MM.1S (cell line): ENCODE measurements around the gene MORN5.

Experiments used
- DNase-seq: peaks from one replicate; pipeline ENCODE4 v3.0.0-alpha.2; 2015
- H2AFZ ChIP-seq: fragments of 300-600 bp; sonication (generic); 2 replicates; pipeline ENCODE4 v1.6.0; 2016; ENCODE audit warnings: antibody characterized with exemption, low read length
- H3F3A ChIP-seq: fragments of 300-600 bp; sonication (generic); 2 replicates; pipeline ENCODE4 v1.6.1; 2016; ENCODE audit warnings: mild to moderate bottlenecking, antibody characterized with exemption, low read length, moderate library complexity, mixed read lengths; ENCODE audit not compliant: insufficient read depth
- H3K27ac ChIP-seq: fragments of 300-600 bp; sonication (generic); 2 replicates; pipeline ENCODE4 v1.5.1; 2016; ENCODE audit warnings: mild to moderate bottlenecking, low read length
- H3K27me3 ChIP-seq: fragments of 300-600 bp; sonication (generic); replicated peaks from 2 replicates; pipeline ENCODE4 v1.6.0; 2016; ENCODE audit warnings: low read length; ENCODE audit not compliant: insufficient read depth
- H3K36me3 ChIP-seq: fragments of 300-600 bp; sonication (generic); replicated peaks from 2 replicates; pipeline ENCODE4 v1.6.1; 2016; ENCODE audit warnings: mild to moderate bottlenecking, low read length, mixed read lengths; ENCODE audit not compliant: insufficient read depth
- H3K4me1 ChIP-seq: fragments of 300-600 bp; sonication (generic); 2 replicates; pipeline ENCODE4 v1.6.1; 2016; ENCODE audit warnings: low read length, mixed read lengths
- H3K4me2 ChIP-seq: fragments of 300-600 bp; sonication (generic); 2 replicates; pipeline ENCODE4 v1.6.0; 2016; ENCODE audit warnings: low read depth, low read length
- H3K4me3 ChIP-seq: fragments of 300-600 bp; sonication (generic); 2 replicates; pipeline ENCODE4 v1.5.1; 2016; ENCODE audit warnings: low read length, mixed read lengths
- H3K79me2 ChIP-seq: fragments of 300-600 bp; sonication (generic); 2 replicates; pipeline ENCODE4 v1.6.1; 2016; ENCODE audit warnings: mixed run types, low read length, mixed read lengths
- H3K9ac ChIP-seq: fragments of 300-600 bp; sonication (generic); 2 replicates; pipeline ENCODE4 v1.6.1; 2016; ENCODE audit warnings: low read length, mixed read lengths
- H3K9me2 ChIP-seq: fragments of 300-600 bp; sonication (generic); replicated peaks from 2 replicates; pipeline ENCODE4 v1.6.1; 2016; ENCODE audit warnings: mild to moderate bottlenecking, low read length, mixed read lengths; ENCODE audit not compliant: insufficient read depth
- H3K9me3 ChIP-seq: fragments of 300-600 bp; sonication (generic); replicated peaks from 2 replicates; pipeline ENCODE4 v1.6.1; 2016; ENCODE audit warnings: mild to moderate bottlenecking, low read length, mixed read lengths; ENCODE audit not compliant: insufficient read depth
- H4K20me1 ChIP-seq: fragments of 300-600 bp; sonication (generic); 2 replicates; pipeline ENCODE4 v1.6.1; 2016; ENCODE audit warnings: mild to moderate bottlenecking, low read length, moderate library complexity, mixed read lengths; ENCODE audit not compliant: insufficient read depth
- CTCF ChIP-seq: fragments of 300-600 bp; sonication (generic); IDR thresholded peaks from 2 replicates; pipeline ENCODE4 v1.5.1; 2016; ENCODE audit warnings: antibody characterized with exemption, low read length, mixed read lengths
- EZH2 ChIP-seq: fragments of 300-600 bp; sonication (generic); optimal IDR thresholded peaks from 2 replicates; pipeline ENCODE3; 2017; ENCODE audit warnings: low read depth, mild to moderate bottlenecking, antibody characterized with exemption, low read length, mixed read lengths
- EZH2phosphoT487 ChIP-seq: fragments of 300-600 bp; sonication (generic); IDR thresholded peaks from 2 replicates; pipeline ENCODE4 v1.6.1; 2018; ENCODE audit warnings: antibody characterized with exemption, low read length

Gene MORN5

GRCh38 chr9:122213102-122213588 is 53.4 kb downstream of the MORN5 start:
- H3F3A ChIP-seq = no peaks in the 10 kb centered on the region
- H3K27ac ChIP-seq = no peak overlapping the region
- no peak for DNase-seq
- TF ChIP-seq CTCF (no peak), EZH2 (no peak), EZH2phosphoT487 (no peak)
- no peaks in the 10 kb centered on the region for H3K79me2 ChIP-seq
- H3K9ac ChIP-seq = no peak overlapping the region
- no peaks in the 10 kb centered on the region for H3K36me3 ChIP-seq
- no peaks in the 10 kb centered on the region for H3K9me2 ChIP-seq
- no peak overlapping the region for H3K4me3 ChIP-seq
- H3K4me1 ChIP-seq = no peaks in the 10 kb centered on the region
- H3K27me3 ChIP-seq = peaks cover 25% of the 10 kb centered on the region
- H2AFZ ChIP-seq = no peak overlapping the region
- no peaks in the 10 kb centered on the region for H4K20me1 ChIP-seq
- H3K9me3 ChIP-seq = no peaks in the 10 kb centered on the region
- H3K4me2 ChIP-seq = peak overlapping the region; percentile 34

DNA sequence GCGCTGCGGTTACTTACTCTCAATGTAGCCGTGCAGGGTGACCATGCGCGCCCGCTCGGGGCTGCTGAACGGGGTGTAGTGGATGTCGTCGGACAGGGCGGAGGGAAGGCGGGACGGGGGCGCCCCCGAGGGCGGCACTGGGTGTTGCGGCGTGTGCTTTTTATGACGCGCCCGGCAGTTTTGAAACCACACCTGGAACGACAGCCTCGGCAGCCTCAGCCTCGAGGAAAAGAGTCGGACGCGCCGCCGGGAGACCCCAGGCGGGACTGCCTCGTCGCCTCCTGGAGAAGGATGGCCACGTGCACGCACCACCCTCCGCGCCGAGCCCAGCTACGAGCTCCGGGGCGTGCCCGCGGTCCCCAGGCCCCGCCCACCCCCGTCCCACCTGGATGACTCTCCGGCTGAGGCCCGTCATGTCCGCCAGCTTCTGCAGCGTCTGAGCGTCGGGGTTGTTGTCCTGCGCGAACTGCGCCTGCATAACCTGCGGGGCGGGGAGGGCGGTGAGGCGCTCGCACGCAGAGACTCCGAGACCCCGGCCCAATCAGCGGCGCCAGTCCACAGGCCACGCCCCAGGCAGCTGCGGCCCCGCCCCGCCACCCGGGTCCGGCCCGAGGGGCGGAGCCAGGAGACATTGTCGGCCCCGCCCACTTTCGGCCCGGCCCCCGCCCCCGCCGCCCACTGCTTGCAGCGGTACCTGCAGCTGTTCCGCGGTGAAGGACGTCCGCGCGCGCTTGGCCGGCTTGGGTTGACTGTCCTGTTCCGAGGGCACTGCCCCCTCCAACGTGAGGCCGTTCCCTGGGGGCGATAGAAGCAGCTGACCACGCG is 54.1 kb downstream of the MORN5 start:
- no peaks in the 10 kb centered on the region for H3K4me1 ChIP-seq
- no peaks in the 10 kb centered on the region for H3K9me3 ChIP-seq
- H3K9me2 ChIP-seq = no peaks in the 10 kb centered on the region
- H2AFZ ChIP-seq = no peak overlapping the region
- H3F3A ChIP-seq = no peaks in the 10 kb centered on the region
- H3K4me3 ChIP-seq = no peak overlapping the region
- no peak overlapping the region for H3K27ac ChIP-seq
- peak overlapping the region; percentile 34 for H3K4me2 ChIP-seq
- H3K36me3 ChIP-seq = no peaks in the 10 kb centered on the region
- no peaks in the 10 kb centered on the region for H3K79me2 ChIP-seq
- no peaks in the 10 kb centered on the region for H4K20me1 ChIP-seq
- DNase-seq = peak; percentile 71
- H3K9ac ChIP-seq = no peak overlapping the region
- H3K27me3 ChIP-seq = peaks cover 31% of the 10 kb centered on the region
- no peak for TF ChIP-seq EZH2
- TF ChIP-seq EZH2phosphoT487 = no peak
- no peak for TF ChIP-seq CTCF

DNA sequence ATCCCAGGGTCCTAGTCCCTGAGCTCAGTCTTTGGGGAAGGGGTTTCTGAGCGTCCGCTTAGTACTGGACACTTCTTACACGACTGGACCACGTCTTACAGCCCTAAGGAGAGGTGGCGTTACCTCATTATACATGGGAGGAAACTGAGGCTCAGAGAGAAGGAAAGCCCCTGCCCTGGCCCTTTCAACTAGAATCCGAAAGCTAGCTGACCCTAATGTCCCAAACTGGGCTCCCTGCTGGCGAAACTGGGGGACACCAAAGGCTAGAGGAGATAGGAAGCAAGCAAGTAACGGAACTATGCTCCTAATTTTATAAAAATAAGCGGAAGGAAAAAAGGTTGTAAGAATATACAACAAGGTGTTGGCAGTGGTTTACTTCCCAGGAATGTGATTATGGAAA is 54.8 kb downstream of the MORN5 start:
- Histone ChIP-seq H3K4me2 (no peak overlapping the region), H3K27me3 (peaks cover 38% of the 10 kb centered on the region), H4K20me1 (no peaks in the 10 kb centered on the region), H3K9ac (no peak overlapping the region), H3K9me2 (no peaks in the 10 kb centered on the region), H3K36me3 (no peaks in the 10 kb centered on the region), H3K4me3 (no peak overlapping the region), H3K79me2 (no peaks in the 10 kb centered on the region), H2AFZ (no peak overlapping the region), H3K27ac (no peak overlapping the region), H3K9me3 (no peaks in the 10 kb centered on the region), H3K4me1 (no peaks in the 10 kb centered on the region), H3F3A (no peaks in the 10 kb centered on the region)
- TF ChIP-seq EZH2 (no peak), CTCF (no peak), EZH2phosphoT487 (no peak)
- no peak for DNase-seq
